GM21528 (cell line): ENCODE results near the gene TNPO3.
A peak's percentile ranks its signal among the peaks of the same experiment; 100 is the strongest.

Source experiments
- ATAC-seq: cut with Tn5 transposase; IDR thresholded peaks from one replicate; pipeline ENCODE4 v1.9.1; 2021; ENCODE audit warnings: mild to moderate bottlenecking, moderate library complexity; ENCODE audit not compliant: unreplicated experiment, low FRiP score

Gene TNPO3

GRCh38 chr7:129054438-129055293, at the start of gene TNPO3:
Gene TNPO3 (minus strand): TSS chr7:129055111. CDS start chr7:129054770, 341 bp downstream.
- ATAC-seq, result peak; percentile 72

GRCh38 chr7:129103561-129104324, 48.8 kb upstream of the TNPO3 start:
- ATAC-seq, result no peak

GRCh38 chr7:129101746-129102145, 46.8 kb upstream of the TNPO3 start:
- ATAC-seq, result no peak

GRCh38 chr7:129100827-129101166, 45.9 kb upstream of the TNPO3 start:
- ATAC-seq, result no peak

- no peak for ATAC-seq
These were observed 43.6 kb upstream of the TNPO3 start for GRCh38 chr7:129098409-129099084.

GRCh38 chr7:129095258-129095657, 40.3 kb upstream of the TNPO3 start:
- no peak for ATAC-seq

GRCh38 chr7:129094501-129094900, 39.6 kb upstream of the TNPO3 start:
- ATAC-seq, result no peak

GRCh38 chr7:129093867-129094456, 39.1 kb upstream of the TNPO3 start:
- no peak for ATAC-seq

- peak; percentile 58 for ATAC-seq
These were observed 36.6 kb upstream of the TNPO3 start for GRCh38 chr7:129091484-129092002.

GRCh38 chr7:129090300-129090907, 35.5 kb upstream of the TNPO3 start:
- no peak for ATAC-seq

- ATAC-seq, result peak; percentile 54
These were observed 34.8 kb upstream of the TNPO3 start for GRCh38 chr7:129089521-129090212.

GRCh38 chr7:129084801-129085551, 30.1 kb upstream of the TNPO3 start:
- ATAC-seq, result no peak

- no peak for ATAC-seq
These were observed 28.6 kb upstream of the TNPO3 start for GRCh38 chr7:129083525-129083924.

- no peak for ATAC-seq
These were observed 23.5 kb upstream of the TNPO3 start for GRCh38 chr7:129078455-129078854.

- ATAC-seq, result no peak
These were observed 22.0 kb upstream of the TNPO3 start for GRCh38 chr7:129076886-129077285.

- no peak for ATAC-seq
These were observed 20.1 kb upstream of the TNPO3 start for GRCh38 chr7:129074994-129075393.

GRCh38 chr7:129074361-129074871, 19.5 kb upstream of the TNPO3 start:
- ATAC-seq, result no peak

GRCh38 chr7:129073738-129074137, 18.8 kb upstream of the TNPO3 start:
- no peak for ATAC-seq

- ATAC-seq, result no peak
These were observed 18.3 kb upstream of the TNPO3 start for GRCh38 chr7:129073204-129073603.
